Measurements from ENCODE around the gene MND1. TPM values are rescaled to one million over a fixed set of nuclear protein-coding genes. Genes with fewer than 3 reads are reported as not detected.

Gene MND1, protein sequence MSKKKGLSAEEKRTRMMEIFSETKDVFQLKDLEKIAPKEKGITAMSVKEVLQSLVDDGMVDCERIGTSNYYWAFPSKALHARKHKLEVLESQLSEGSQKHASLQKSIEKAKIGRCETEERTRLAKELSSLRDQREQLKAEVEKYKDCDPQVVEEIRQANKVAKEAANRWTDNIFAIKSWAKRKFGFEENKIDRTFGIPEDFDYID
- total RNA-seq: not detected
- long read RNA-seq: 0 reads

DNA sequence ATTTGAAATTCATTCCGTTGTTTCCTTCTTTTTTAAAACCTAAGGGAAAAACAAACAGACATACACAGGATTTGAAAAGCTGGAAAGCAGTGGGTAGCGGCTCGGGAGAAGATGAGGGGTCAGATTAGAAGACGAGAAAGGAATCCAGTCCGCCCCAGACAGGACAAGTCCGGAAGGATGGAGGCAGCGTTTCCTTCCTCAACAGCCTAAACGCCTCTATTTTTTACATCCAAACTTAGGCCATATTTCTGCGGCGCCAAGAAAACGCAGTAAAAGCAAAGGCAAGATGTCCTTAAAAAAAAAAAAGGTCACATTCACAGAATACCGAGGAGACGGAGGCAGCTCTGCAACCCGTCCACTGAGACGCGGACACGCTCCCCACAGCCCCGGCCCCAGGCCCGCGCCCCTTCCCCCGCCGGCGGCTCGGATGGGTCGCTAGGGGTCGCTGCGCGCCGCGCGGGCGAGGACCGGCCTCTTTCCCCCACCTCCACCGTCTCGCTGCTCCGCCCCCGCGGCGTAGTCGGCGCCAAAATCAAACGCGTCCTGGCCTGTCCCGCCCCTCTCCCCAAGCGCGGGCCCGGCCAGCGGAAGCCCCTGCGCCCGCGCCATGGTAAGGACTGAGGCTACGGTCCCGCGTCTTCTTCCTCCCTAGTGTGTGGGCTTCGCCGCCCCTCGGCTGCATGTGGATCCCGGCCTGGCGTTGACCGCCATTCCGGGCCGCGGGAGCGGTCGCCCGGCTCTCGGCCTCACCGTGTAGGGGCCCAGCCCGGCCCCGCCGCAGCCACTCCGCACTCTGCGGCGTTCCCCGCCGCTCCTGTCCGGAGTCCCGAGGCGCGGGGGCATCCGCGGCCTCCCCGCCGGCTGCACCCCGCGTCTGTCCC, at the start of gene MND1:
MND1 (plus strand) TSS at position 558 of the 881 bp plus-strand sequence; CDS start at position 608, 50 bp downstream.
- DNase-seq (ENCODE audit: low spot score): peak; percentile 95

DNA sequence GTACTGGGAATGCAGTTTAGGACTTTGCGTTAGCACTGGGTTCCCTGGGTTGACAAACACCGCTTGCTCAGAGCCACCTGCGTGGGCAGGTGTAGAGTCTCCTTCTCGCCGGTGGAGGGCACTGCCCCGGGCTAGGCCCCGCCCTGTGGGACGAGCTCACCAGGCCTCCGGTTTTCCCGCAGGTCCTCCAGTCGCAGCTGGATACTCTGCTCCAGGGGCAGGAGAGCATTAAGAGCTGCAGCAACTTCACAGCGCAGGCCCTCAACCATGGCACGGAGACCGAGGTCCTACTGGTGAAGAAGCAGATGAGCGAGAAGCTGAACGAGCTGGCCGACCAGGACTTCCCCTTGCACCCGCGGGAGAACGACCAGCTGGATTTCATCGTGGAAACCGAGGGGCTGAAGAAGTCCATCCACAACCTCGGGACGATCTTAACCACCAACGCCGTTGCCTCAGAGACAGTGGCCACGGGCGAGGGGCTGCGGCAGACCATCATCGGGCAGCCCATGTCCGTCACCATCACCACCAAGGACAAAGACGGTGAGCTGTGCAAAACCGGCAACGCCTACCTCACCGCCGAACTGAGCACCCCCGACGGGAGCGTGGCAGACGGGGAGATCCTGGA, 49.2 kb upstream of the MND1 start:
- no peak for DNase-seq (ENCODE audit: low spot score)

DNA sequence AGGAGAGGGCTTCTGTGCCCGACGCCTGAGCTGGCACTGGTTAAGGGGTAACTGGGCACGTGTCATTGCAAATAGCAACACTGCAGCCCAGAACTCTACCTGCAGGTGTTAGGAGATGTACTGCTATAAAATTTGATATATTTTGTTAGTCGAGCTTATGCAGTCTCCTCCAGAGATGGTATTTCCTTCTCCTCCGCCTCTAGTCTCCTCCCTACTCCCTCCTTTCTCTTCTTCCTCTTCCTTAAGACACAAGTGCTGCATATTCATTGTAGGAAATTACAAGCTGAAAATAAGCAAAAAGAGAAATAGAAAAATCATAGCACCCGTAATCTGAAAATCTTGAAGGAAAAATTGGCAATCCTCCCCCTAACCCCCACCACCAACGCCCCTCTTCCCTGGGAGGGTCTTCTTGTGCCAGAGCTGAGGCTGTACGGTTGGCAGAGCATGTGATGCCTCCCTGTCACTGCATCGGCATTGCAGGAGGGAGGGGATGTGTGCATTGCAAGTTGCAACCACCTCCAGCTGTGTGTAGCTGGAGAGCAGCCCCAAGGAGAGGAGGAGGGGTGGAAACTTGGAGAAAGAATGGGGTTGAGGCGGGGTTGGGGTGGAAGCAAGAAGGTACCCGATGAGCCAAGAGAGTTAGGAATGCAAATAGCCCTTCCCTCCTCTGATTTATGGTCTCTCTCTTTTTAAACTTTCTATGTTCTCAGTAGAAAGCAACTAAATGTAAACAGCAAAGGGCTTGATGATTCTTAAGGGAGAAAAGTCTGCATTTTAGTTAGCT, 48.3 kb upstream of the MND1 start:
- no peak for DNase-seq (ENCODE audit: low spot score)

DNA sequence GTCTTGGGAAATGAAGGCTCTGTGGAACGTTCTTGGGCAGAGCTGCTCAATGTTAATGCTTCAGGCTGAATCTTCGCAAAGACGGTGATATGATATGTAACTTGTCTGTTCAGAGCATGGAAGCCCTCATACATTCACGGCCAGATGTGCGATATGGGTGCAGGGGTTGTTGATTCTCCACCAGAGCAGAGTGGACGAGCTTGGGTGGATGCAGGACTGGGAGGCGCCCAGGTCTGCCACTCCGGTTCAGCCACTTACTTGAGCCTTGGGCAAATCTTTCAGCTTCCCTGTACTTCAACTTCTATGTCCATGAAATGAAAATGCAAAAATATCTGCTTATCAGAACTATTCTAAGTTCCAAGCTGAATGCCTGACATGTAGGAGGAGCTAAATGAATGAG, 47.4 kb upstream of the MND1 start:
- no peak for DNase-seq (ENCODE audit: low spot score)

DNA sequence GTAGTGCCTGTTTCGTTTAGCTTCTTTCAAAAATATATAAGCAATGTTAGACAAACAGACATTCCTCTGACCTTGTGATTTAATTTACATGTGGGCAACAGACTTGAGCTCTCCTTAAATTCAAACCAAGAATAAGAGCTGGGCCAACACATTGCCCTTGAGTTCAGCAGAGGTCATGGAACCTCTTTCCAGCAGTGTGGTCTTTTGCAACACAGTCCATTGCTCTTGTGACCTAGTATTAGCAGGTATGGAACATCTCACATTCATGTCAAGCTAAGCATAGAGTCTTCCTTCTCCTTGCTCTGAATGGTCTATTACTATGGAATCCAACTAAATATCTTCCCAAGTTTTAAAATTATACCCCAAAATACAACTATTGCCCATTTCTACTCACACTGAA, 33.7 kb upstream of the MND1 start:
- DNase-seq (ENCODE audit: low spot score): no peak

DNA sequence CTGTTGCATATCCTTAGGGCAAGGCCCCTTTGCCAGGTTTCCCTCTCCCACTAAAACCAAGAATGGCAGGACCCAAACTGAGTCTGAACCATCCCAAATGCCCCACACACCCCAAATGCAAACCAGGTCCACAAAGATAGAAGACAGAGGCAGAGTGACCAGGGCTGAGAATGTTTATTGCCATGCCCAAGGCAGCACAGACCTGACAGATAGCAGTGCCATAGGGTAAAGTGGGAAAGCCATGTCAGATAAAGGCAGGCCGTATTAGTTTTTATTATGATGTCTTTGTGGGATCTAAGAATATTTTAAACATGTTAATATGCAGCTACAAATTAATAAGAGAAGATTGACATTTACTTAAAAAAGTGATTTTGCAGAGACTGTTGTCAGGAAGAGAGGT, 29.6 kb upstream of the MND1 start:
- DNase-seq (ENCODE audit: low spot score): no peak

DNA sequence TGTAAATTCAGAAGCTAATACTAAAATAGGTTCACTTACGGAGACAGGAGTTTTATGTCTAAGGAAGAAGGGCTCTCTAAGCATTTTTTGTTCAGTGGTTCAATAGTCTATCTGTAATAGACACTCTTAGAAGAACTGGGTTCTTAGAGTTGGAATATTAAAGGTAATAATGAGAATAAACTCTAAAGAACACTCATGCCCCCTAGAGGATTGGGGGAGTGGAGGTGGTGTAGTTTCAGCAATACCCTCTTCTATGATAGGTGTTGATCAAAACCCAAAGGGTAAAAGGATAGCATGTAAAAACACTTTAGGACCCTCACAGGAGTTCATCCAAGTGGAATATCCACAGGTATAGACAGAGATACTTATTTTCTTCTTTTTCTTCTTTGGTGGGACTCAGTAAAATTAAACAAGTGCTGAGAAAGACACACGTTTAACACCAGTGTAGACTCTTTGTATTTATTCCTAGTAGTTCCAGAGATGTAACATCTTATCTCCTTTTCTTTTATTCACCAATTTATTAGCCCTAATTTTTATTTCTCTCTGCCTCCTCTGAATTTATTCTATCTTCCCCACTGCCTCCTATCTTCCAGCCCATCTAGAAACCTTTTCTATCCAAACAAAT, 25.7 kb upstream of the MND1 start:
- DNase-seq (ENCODE audit: low spot score): no peak

DNA sequence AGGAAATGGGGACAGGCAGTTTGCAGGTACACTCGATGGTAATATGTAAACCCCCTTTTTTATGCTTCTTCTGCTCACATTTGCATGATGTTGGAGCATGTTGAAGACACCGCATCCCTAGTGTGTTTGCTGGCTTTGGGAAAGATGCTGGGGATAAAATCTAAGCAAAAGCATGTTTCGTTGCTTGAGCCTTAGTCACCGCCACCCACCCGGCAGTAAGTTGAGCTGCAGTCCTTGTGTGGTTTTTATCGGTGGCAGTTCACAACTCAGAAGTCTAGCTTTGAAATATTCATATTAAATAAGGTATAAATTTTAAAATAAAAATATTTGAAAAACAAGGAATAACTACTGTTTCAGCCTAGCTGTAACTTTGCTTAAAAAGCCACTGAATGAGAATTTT, 21.7 kb upstream of the MND1 start:
- no peak for DNase-seq (ENCODE audit: low spot score)

DNA sequence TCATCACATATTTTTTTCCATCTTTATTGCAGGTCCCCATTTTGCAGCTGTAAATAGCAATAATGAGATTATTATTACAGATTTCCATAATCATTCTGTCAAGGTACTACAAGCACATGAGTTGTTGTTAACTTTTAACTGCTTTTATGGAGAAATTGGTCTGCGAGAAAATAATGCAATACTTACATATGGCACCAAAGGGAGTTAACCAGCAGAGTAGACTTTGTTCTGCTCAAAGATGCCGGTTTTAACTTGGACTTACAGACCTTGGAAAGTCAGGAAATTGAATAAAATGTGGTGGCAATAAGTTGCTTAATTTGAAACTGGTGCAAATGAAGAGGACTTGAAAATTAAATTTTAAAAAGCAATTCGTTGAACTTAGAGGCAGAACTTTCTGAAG, 20.4 kb upstream of the MND1 start:
- DNase-seq (ENCODE audit: low spot score): no peak

DNA sequence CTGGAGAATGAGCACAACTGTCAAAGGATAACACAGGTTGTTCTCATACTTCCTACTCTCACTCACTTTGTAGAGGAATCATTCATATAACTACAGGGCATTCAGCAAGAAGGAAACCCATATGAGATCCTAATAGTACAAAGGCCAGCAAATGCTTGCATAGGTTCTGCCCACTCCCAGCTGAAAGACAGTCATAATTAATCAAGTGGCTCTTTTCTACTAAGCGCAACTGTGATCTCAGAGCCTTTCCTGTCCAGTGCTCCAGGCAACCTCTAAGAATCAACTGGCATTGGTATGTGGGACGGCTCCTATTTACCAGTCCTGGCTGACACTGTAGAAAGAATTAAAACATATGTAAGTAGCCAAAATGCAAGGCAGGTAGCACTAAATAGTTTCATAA, 18.9 kb upstream of the MND1 start:
- no peak for DNase-seq (ENCODE audit: low spot score)

DNA sequence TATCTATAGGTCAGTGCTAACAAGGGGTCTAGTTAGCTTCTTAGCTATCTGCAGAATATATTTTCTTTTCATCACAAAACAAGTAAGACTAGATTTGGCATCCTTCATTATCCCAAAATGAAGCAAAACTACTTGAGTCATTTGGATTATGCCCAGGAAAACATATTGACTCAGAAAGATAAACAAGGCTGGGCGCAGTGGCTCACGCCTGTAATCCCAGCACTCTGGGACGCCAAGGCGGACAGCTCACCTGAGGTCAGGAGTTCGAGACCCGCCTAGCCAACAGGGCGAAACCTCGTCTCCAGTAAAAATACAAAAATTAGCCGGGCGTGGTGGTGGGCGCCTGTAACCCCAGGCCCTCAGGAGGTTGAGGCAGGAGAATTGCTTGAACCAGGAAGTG, 18.0 kb upstream of the MND1 start:
- no peak for DNase-seq (ENCODE audit: low spot score)

DNA sequence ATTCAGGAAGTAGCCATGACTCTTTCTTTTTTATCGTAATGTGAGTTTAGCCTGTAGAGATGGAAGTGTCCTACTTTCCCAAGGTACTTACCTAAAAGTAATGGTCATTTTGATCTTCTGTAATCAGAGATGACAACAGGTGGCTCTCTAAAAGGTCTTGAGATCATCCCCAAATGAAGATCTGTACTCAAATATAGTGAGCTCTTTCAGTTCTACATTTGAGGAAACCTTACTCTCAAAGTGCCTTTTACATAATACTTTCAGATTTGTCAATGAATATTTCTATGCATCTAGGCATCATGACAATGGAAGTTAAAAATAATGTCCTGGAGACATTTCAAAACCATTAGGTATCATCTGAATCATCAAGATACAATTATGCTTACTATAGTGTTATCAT, 17.2 kb upstream of the MND1 start:
- DNase-seq (ENCODE audit: low spot score): no peak

DNA sequence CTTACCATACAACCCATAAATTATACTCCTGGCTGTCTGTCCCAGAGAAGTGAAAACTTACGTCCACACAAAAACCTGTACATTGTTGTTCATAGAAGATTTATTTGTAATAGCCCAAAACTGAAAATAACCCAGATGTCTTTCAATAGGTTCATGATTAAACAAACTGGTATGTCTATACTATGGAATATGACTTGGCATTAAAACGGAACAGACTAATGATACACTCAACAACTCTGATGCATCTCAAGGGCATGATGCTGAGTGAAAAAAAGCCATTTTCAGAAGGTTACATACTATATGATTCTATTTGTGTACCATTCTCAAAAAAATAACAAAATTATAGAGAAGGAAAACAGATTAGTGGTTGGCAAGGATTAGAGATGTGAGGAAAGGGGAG, 11.6 kb upstream of the MND1 start:
- no peak for DNase-seq (ENCODE audit: low spot score)

DNA sequence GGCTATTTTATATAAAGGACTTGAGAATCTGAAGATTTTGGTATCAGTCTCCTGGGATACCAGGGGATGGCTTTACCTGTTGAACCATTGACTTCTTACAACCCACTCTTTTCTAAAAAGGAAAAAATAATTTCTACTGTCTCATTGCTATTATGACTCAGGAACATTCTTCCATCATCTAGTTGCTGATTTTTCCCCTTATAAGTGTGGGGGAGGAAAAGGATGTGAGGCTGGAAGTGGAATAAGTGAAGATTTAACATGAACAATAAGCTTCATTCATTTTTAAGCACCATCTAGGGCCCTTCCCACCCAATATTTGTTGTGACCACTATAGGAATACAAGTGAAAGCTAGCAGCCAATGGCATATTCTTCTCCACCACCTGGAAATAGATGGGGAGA, 10.6 kb upstream of the MND1 start:
- DNase-seq (ENCODE audit: low spot score): no peak

DNA sequence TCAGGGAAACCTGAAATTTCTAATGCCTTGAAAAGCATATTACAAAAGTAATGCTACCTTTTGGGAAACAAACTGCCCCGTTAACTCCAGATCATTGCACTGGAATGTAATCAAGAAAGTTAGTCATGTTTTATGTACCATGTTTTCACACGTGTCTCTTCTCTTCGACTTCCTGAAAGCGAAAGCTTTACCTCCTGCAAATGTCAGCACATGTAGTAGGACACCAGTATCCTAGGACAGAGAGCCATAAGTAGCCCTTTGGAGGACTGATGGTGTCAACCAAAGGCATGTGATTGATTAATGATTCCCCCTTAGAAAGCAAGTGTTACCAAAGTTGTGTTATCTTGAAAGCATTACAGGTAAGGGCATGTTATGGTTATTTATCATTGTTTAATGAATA, 8.8 kb upstream of the MND1 start:
- DNase-seq (ENCODE audit: low spot score): no peak

DNA sequence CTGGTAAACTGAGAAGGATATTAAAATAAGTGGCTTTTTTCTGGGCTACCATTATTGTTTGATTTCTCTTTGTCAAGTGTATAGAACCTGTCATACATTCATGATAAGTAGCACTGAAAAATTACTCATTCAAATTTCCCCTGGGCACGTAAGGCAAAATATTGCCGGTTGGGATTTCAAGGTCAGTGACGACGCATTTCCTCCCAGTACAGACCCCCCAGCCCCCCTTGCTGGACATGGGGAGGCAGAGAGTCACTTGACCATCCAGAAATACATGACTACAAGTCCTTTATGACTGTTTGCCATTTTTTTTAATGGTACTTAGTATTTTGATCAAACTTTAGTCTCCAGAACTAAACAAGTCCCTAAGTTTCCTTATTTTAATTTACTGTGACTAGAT, 6.8 kb upstream of the MND1 start:
- DNase-seq (ENCODE audit: low spot score): no peak

DNA sequence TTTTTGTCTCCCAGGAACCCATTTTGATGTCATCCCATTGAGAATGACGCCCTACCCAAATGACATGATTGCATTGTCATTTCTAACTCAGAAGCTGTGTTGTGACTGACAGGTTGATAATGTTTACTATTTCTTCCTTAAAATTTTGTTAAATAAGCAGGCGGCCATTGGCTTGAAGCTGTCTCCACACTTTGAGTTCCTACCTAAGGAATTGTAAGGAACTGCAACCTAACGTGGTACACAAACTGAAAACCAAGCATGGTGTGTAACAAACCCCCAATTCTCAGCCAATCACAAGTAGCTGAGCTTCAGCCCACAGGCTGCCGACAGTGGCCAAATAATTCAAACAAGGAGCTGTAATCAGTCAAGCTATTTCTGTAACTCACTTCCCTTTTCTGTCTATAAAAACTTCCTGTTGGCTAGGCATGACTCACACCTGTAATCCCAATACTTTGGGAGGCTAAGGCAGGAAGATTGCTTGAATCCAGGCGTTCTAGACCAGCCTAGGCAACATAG, 2.9 kb upstream of the MND1 start:
- DNase-seq (ENCODE audit: low spot score): no peak

DNA sequence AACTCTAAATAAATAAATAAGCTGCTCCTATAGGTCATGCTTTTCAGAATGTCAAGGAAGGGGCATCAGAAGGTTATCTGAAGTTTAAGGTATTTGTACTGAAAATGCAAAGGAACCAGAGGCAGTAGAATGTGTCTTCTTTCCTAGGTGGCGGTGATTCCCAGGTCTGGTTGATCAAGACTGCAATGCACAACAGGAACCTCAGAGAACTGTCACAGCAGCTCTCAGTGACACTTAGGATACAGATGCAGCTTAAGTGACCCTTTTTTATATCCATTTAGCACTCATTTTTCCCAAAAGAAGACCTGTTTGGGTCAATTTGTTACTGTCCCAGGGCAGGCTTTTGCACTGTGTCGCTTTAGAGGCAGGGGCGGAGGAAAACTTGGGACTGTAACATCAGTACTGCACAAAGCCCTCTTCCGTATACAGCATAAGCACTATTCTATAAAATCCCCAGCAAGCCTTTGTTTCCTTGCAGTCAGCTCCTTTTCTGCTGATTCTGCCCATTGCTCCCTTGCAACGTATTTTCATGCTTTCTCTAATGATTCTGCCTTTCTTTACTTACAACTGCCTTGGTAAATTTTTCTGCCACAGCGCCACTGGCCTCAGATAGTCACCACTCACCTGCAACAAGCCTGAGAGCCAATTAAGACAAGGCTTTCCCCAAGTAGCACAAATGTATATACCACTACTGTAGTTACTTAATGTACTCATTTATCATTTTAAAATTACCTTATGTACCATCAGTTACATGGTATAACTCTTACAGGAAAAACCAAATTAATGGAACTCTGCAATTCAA, 1.5 kb upstream of the MND1 start:
- no peak for DNase-seq (ENCODE audit: low spot score)

DNA sequence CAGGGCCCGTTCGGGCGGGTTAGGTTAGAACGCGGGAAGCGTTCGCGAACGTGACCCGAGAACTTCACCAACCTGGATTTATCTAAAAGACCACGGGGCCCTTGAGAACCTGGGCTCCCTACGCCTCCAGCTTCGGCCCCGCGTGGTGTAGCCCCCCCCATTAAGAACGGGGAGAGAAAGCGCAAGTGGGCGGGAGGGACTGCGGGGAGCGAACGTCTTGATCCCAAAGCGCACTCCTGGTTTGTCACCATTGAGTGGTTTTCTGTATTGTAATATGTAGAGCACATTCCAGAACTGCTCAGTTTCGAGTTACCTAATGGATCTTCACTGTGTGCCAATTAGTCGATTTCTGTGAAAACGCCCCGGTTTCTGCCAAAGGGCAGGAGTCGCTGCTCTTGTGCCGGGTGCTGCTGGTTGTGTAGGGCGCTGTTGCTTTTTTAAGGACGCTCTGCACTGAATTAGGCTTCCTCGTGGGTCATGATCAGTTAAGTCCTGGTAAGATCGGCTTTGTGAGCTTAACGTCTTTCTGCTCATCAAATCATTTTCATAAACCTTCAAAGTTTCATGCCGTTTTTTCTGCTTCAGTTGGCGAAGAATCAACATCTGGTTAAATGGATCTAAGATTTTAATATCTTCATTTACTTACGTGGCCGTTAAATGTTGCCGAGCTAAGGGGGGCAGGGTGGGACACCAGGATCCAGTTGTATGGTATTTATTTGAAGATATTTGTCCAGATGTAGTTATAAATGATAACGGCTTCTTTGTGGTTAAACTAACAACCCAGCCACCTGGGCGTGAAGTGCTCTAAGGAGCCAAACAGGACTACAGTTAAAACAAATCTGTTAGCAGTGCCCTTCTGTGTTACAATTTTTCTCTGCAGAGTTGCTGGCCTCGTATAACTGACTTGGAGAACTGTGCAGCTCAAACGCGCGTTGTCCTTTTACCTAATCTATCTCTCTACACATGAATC, 809 bp downstream of the MND1 start:
- no peak for DNase-seq (ENCODE audit: low spot score)

All from mesenteric fat pad (tissue), 1 donor.